G401 (cell line): ENCODE results near the gene KIF26B. TPM values are rescaled to one million over a fixed set of nuclear protein-coding genes. Genes with fewer than 3 reads are reported as not detected.
"Not testable (repeated sequence)": the region's sequence is repeated elsewhere in the genome, so short reads cannot be mapped to it uniquely, and the experiment has no call there.

Experiments
- DNase-seq: peaks from one replicate; pipeline ENCODE4 v3.0.0-alpha.2; 2015; ENCODE audit warnings: low spot score
- in situ Hi-C: cut with HindIII; loops from 2 replicates; pipeline ENCODE4 v1.10.0; 2016; ENCODE audit warnings: low sequenced_read_pairs, mixed read lengths
- total RNA-seq: library from RNA; depleted of rRNA; stranded (reverse); fragments of >200 nt; shearing (Covaris generic); gene quantifications from 2 replicates; pipeline ENCODE4 v1.2.3, GENCODE V29; 2014

Gene KIF26B
- total RNA-seq, 1 experiment from 2014 or later: 9.8 TPM

DNA sequence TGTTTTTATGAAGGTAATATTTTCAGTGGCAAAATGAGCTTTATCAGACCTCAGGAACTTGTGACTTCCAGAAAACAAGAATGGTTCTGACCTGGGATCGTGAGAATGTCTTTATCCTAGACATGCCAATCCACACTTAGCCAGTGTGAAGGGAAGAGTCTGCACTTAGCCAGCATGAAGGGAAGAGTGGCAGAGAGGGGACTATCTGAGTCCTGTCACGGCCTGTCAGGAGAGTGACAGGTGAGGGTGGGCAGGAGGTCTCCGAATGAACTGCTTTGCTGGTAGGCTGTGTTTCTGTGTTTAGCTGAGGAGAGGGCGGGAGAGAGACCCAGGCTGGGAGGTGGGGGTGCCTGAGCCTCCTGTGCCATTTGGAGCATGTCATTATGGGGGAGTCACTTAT lies 173.1 kb downstream of the KIF26B start:
- in situ Hi-C loops: no loop called here
- DNase-seq: no peak

DNA sequence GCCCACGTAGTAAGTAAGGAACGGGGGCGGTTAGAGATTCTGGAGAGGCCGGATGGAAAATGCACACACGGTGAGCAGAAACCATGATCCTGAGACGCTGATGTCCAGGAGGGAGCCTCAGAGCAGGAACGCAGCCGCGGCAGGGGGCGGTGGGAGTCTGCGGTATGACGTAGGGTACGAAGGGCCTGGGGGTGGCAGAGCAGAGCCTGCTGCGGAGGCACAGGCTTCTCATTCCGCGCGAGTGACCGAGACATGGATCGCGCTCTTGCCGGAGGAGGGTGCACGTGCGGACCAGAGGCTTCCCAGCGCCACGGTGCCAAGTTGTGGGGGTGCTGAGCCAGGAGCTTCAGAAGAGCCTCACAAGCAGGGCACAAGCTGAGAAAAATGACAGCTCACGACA lies 176.2 kb downstream of the KIF26B start:
- in situ Hi-C loops: no loop called here
- DNase-seq: peak; percentile 77

DNA sequence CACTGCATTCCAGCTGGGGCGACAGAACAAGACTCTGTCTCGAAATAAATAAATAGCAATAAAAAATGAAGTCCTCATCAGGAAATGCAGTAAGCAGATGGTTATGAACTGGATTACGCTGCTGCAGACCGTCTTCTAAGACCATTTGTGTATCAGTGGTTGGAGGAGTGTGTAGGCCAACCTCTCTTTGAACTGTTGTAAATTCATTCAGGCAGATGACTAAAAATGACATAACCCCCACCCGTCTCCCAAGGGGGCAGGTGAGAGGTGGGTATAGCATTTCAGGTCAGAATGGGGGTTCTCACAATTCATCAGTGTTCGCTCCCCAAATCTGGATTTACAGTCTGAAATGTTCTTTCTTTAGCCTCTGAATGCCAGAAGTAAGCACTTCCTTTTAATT lies 177.3 kb downstream of the KIF26B start:
- DNase-seq: no peak

DNA sequence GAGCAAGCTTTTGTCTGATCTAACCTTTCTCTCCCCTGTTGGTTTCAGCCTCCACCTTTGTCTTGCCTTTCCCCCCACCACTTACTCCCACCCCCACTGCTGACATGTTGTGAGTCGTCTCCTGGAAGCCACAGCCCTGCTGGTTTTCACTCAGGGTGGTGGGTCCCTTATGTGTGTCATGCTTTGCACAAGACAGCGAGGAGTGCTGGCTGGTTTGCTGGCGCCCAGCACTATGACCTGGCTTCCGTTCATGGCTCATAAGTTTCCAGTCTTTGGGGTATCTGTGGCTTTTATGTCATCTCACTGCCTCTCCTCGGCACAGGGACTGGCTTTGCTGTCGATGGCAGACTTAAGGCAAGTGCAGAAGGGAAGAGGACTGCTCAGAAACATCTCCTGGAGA lies 177.7 kb downstream of the KIF26B start:
- in situ Hi-C loops: no loop called here
- no peak for DNase-seq

More for the DNA sequence above, 177.3 kb downstream of the KIF26B start:
- in situ Hi-C loops: no loop called here

DNA sequence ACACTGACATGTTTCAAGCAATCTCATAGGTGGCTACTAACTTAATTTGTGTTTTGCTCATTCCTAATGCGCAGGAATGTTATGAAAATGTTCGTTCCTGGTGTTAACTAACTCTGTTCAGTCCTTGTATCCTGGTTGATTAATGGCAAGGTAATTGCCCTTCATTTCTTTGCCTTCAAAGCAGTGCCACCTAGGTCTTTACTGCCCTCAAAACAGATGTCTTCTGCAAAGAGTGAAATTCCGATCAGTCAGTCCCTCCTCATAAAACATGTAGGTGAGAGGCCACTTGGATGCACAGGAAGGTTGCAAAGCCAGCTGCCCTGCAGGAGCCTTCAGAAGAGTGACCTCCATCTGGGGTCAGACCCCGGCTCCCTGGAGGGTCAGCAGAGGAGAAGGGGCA lies 179.4 kb downstream of the KIF26B start:
- no peak for DNase-seq

DNA sequence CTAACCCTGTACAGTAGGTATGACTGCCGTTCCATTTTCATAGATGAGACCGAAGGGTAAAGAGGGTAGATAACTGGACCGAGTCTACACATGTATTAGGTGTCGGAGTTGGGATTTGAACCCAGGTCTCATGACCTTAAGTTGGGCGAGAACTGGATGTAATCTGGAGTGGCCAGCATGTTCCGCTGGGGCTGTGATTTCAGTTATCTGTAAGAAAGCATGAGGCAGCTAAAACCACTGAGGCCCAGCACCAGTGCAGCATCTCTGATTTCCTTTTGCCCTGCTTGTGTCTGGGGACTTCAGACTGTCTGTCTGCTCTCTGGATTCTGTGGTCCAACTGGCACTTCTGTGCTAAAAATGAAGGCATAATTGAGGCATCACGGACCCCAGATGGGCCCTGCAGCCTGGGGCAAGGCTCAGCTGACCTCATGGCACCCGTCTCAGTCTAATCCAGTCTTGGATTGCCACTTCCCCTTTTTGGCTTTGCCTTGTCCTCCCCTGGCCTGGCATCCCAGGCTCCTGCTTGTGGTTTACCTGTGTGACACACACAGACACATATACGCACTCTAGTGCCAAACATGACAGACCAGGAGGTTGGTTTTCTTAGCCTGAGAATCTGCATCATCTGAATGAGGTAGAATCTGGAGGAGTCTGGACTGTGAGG lies 180.2 kb downstream of the KIF26B start:
- in situ Hi-C loops: no loop called here

More for the DNA sequence above, 179.4 kb downstream of the KIF26B start:
- in situ Hi-C loops: no loop called here

DNA sequence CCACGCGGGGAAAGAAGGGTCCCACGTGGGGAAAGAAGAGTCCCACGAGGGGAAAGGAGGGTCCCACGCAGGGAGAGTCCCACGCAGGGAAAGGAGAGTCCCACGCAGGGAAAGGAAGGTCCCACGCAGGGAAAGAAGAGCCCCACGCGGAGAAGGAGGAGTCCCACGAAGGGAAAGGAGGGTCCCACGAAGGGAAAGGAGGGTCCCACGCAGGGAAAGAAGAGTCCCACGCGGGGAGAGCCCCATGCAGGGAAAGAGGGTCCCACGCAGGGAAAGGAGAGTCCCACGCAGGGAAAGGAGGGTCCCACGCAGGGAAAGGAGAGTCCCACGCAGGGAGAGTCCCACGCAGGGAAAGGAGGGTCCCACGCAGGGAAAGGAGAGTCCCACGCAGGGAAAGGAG lies 180.9 kb downstream of the KIF26B start:
- in situ Hi-C loops, DNase-seq: not testable (repeated sequence)

More for the DNA sequence above, 180.2 kb downstream of the KIF26B start:
- DNase-seq: no peak

DNA sequence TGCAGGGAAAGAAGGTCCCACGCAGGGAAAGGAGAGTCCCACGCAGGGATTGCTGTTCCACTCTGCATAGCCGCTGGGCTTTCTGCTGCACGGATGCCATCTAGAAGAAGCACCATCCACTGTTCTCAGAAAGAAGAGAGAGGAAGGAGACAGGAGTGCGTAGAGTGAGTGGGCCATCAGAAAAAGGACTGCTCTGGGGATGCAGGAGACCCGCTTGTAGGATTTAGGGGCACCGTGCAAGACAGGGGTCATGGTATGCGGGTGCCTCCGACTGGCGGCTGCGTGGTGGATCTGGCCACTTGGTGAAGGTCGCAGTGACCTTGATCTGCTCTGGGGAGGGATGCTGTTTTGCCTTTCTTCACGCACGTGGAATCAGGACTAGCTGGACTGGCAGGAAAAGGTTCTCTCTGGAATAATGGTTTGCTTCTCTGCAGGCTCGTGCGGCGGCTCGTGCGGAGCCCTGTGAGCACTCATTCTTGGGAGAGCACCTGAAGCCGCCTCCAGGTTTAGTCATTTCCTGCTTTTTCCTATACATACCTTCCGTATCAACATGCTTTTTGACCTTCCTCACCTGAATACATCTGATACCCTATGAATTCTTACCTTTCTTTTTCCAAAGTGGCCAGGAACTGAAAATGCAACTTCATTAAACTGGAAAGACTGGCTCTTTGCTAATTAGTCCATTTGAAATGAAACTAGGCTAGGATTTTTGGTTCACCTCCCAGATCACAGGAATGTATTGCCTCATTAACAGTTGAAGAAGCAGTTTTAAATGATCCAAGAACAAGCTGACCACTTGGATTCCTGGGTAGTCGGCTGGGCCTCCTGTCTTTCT lies 181.6 kb downstream of the KIF26B start:
- no peak for DNase-seq
- in situ Hi-C loops: no loop called here

DNA sequence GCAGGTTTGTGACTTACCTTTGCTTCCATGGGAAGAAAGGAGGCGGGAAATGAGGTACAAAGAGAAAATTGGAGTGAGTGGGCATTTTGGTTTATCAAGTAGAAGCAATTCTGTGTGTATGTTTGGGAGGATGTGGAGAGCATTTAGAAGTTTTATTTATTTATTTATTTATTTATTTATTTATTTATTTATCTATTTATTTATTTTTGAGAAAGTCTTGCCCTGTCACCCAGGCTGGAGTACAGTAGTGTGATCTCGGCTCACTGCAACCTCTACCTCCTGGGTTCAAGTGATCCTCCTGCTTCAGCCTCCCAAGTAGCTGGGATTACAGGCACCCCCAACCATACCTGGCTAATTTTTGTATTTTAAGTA lies 182.2 kb downstream of the KIF26B start:
- DNase-seq, in situ Hi-C loops: not testable (repeated sequence)

DNA sequence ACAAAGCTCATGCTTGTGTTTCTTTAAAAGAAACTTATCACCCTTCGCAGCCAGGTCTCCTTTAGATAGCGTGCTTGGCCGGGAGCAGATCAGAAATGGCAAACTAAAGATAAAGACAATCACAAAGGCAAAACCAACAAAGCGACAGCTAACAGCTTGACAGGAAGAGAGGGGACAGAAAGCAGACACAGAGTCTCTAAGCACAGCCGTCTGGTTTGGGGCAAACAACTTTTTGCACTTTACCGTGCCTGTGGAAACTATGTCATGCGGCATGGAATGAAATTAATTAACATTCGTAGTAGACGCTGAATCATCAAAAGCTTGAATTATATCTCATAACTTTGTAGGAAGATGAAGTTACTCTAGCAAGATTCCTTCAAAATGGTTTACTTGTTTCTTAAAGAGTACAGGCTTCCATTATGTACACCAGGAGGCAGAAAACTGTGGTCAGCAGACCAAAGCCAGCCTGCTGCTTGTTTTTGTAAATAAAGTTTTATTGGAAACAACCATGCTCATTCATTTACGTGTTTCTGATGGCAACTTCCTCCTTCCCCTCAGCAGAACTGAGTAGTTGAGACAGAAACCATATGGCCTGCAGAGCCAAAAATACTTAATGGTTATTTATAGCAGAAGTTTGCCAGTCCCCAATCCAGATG lies 183.2 kb downstream of the KIF26B start:
- DNase-seq: no peak
- in situ Hi-C loops: no loop called here

DNA sequence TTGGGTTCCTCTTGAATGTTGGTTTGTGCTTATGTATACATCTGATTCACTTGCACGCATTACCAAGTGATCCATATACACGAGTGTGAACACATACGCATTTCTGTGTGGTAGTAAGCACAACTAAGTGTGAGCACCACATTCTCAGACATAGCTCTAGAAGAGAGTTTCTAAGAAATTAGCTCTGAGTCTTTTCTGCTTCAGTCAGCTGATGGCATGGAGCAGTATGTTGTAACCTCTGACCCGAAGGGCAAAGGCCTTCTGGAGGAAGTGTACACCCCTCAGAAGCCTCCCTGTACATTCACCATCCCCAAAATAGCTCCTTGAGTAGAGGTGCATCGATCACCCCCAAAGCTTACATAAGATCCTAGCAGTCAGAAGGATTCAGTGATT lies 183.7 kb downstream of the KIF26B start:
- in situ Hi-C loops: no loop called here
- no peak for DNase-seq

DNA sequence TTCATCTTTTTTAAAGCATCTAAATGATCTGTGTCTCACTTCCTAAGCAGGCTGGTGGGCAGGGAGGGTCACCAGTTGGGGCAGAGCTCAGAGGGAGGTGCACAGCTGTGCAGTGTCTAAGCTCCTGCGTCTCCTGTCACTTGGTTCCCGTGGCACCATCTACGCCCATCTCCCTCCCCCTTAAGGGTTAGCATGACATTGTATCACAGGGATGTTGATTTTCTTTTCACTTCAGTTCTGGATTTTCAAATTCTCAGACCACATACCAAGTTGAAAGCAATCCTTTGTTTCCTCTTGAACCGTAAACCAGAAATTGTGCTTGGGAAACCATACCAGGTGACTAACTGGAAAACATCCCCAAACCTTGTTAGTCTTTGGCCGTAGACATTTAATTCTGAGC lies 187.0 kb downstream of the KIF26B start:
- DNase-seq: no peak
- in situ Hi-C loops: no loop called here

DNA sequence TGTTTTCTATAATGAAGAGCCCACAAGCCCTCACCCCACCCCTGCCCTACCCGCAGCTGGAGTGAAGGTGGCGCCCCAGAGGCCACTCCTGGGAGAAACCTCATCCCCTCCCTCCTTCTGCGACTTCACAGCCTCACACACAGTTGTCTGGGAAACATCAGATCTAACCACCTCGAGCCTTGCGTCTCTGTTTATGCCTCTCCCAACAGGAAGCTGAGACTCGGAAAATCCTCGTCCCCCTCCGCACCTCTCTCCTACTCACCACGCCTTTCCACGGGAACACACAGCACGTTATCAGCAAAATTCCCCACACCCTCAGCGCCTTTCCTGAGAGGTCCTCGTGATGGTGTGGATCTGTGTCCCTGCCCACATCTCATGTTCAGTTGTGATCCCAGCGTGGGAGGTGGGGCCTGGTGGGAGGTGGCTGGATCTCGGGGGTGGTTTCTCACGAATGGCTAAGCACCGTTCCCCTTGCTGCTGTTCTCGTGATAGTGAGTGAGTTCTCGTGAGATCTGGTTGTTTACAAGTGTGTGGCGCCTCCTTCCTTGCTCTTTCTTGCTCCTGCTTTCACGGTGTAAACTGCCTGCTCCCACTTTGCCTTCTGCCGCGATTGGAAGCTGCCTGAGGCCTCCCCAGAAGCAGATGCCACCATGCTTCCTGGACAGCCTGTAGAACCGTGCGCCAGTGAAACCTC lies 190.6 kb downstream of the KIF26B start:
- no peak for DNase-seq
- in situ Hi-C loops: no loop called here

DNA sequence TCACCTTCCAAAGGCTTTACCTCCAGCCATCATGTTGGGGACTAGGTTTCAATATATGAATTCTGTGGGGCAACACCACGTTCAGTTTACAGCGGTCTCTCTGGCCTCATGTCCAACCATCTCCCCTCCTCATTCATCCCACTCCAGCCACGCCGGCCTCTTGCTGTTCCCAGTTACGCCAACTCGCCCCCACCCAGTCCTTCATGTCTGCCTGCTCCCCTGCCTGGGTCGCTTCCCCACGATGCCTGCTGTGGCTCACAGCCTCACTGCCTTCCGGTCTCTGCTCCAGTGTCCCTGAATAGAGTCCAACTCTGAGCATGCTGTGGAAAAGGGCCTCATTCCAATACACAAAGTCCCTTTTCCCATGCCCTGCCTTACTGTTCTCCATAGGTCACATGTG lies 193.8 kb downstream of the KIF26B start:
- in situ Hi-C loops: no loop called here
- DNase-seq: no peak

DNA sequence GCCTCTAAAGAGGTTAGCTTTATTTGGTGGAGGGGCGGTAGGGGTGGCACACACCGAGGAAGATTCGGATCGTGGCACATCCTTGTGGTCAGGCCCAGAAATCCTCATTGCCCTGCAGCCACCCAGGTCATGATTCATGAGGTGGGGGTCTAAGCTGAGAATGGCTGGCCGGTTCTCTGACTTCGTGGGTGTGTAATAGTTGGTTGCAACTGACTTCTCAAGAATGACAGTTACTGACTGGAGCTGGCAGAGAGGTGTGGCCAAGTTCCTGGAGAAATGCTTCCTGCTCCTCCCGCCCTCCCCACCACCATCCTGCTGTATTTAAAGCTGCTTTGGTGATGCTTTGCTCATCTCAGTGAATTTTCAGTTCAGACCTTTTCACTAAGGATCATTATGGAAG lies 198.6 kb downstream of the KIF26B start:
- in situ Hi-C loops: no loop called here
- no peak for DNase-seq

DNA sequence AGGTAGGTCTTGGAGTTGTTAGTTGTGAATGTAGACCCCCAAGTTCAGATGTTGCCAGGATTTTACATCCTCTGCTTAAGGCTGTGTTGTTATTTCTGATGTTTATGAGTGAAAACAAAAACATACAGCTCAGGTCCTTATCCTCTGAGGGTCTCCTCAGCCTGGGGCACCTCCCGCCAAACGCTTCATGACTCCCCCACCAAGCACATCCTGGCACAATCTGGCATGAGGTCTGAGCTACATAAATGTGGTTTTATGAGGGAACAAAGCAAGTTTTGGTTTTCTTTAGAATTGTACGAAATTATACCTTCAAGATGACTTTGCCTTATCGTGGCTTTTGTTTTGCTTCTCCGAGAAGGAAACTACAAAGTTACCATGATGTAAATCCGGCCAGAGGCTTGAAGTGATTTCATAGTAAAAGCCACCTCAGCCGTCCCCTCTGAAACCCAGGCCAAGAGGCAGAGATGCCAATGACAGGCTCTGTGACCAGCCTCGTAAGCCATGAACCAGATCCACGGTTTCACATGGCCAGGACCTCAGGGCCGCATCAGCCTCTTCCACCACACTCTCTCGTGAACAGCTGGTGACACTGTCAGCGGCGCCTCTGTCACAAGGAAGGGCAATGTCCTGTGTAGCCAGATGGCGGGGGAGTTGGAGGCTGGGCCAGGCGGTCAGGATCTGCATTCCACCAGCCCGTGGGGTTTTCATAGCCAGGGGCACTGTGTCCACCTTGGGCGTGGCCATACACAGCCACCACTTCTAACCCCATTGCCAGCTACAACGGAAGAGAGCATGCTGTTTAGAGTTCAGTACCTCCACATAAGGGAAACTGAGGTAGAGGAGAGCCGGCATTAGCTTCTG lies 199.4 kb downstream of the KIF26B start:
- DNase-seq: no peak
- in situ Hi-C loops: no loop called here

DNA sequence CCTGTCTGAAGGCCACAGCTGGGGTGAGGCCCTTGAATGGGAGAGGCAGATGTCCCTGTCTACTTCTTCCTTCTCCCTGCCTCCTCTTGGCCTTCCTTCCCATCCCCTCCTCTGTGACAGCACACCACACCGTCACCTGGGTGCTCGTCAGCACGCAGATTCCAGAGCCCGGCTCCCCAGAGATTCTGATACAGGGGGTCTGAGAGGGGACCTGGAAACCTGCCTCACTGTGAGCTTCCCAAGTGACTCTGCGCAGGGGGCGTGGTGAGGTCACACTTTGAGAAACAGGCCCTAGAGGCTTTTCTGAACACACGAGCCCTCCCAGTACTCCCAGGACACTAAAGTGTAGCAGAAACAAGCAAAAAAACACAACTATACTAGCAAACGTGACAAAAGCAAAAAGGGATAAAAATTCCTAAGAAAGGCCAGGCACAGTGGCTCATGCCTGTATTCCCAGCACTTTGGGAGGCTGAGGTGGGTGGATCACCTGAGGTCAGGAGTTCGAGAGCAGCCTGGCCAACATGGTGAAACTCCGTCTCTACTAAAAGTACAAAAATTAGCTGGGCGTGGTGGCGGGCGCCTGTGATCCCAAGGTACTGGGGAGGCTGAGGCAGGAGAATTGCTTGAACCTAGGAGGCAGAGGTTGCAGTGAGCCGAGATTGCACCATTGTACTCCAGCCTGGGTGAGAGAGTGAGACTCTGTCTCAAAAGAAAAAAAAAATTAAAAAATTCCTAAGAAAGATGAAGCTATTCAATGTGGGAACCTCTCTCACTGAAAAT lies 201.3 kb downstream of the KIF26B start:
- in situ Hi-C loops, DNase-seq: not testable (repeated sequence)
